PC-9 (cell line): ENCODE measurements around the gene ATL2. TPM values are rescaled to one million over a fixed set of nuclear protein-coding genes. Genes with fewer than 3 reads are reported as not detected.
A peak's percentile ranks its signal among the peaks of the same experiment; 100 is the strongest.

Experiments used
- BruUV-seq: library from RNA; stranded (reverse); fragments of 400-500 nt; replicated peaks from 2 replicates; lab custom pipeline; 2021; lab: Mats Ljungman, UMichigan
- CTCF ChIA-PET: fragments of 300-600 bp; sonication (Branson Sonifier 250); formaldehyde crosslinking; loops from one replicate; lab custom pipeline; 2022; ENCODE audit warnings: antibody characterized with exemption; lab: Charles Lee
- POLR2A ChIA-PET: fragments of 300-600 bp; sonication (Branson Sonifier 250); formaldehyde crosslinking; loops from one replicate; lab custom pipeline; 2022; ENCODE audit warnings: antibody characterized with exemption; ENCODE audit not compliant: unreplicated experiment; lab: Charles Lee
- DNase-seq, 2 experiments: peaks; one replicate each; pipeline versions ENCODE4 v3.0.0 to v3.0.0-alpha.2; 2015 to 2022; ENCODE audit warnings: mixed read lengths in 1 of 2
- H2AFZ ChIP-seq: fragments of 200-600 bp; sonication (generic); 2 replicates; pipeline ENCODE4 v1.8.1; 2017; ENCODE audit warnings: antibody characterized with exemption
- H3F3A ChIP-seq: fragments of 200-600 bp; sonication (generic); 2 replicates; pipeline ENCODE4 v1.8.1; 2017; ENCODE audit warnings: antibody characterized with exemption, mild to moderate bottlenecking, low read depth; ENCODE audit not compliant: insufficient read depth
- H3K27ac ChIP-seq: fragments of 200-600 bp; sonication (generic); 2 replicates; pipeline ENCODE4 v1.6.1; 2016; ENCODE audit warnings: mixed run types
- H3K27me3 ChIP-seq: fragments of 200-600 bp; sonication (generic); 2 replicates; pipeline ENCODE4 v1.6.1; 2016; ENCODE audit warnings: low read depth, mixed run types; ENCODE audit not compliant: insufficient read depth
- H3K36me3 ChIP-seq: fragments of 200-600 bp; sonication (generic); 2 replicates; pipeline ENCODE4 v1.6.1; 2016; ENCODE audit warnings: low read depth, mixed run types
- H3K4me1 ChIP-seq: fragments of 200-600 bp; sonication (generic); replicated peaks from 2 replicates; pipeline ENCODE4 v1.6.1; 2016; ENCODE audit warnings: mixed run types; ENCODE audit not compliant: insufficient read depth
- H3K4me2 ChIP-seq: fragments of 200-600 bp; sonication (generic); 2 replicates; pipeline ENCODE4 v1.6.1; 2017; ENCODE audit warnings: mixed run types
- H3K4me3 ChIP-seq: fragments of 200-600 bp; sonication (generic); 2 replicates; pipeline ENCODE4 v1.6.1; 2016; ENCODE audit warnings: mixed run types
- H3K79me2 ChIP-seq: fragments of 200-600 bp; sonication (generic); 2 replicates; pipeline ENCODE4 v1.6.1; 2017; ENCODE audit warnings: low read depth, mixed run types
- H3K9me2 ChIP-seq: fragments of 200-600 bp; sonication (generic); 2 replicates; pipeline ENCODE4 v1.8.1; 2017; ENCODE audit warnings: mild to moderate bottlenecking; ENCODE audit not compliant: insufficient read depth
- H3K9me3 ChIP-seq: fragments of 200-600 bp; sonication (generic); 2 replicates; pipeline ENCODE4 v1.8.1; 2016; ENCODE audit warnings: low read depth; ENCODE audit not compliant: insufficient read depth
- H4K20me1 ChIP-seq: fragments of 200-600 bp; sonication (generic); 2 replicates; pipeline ENCODE4 v1.8.1; 2017; ENCODE audit not compliant: insufficient read depth
- CTCF ChIP-seq: fragments of 200-600 bp; sonication (generic); conservative IDR thresholded peaks from 2 replicates; pipeline ENCODE4 v1.6.1; 2017; ENCODE audit warnings: mixed run types, antibody characterized with exemption, mild to moderate bottlenecking, moderate library complexity
- EZH2 ChIP-seq: fragments of 200-600 bp; sonication (generic); IDR thresholded peaks from 2 replicates; pipeline ENCODE4 v1.8.0; 2017; ENCODE audit warnings: antibody characterized with exemption, low read depth
- intact Hi-C: fragments of 100-400 bp; cut with micrococcal nuclease; formaldehyde crosslinking; loops from one replicate; pipeline ENCODE4 v1.10.0; 2022; ENCODE audit not compliant: unreplicated experiment
- total RNA-seq: library from RNA; stranded (reverse); gene quantifications from 2 replicates; pipeline ENCODE4 v1.2.3, GENCODE V29; 2021

ATL2 gene
- total RNA-seq, 1 experiment from 2014 or later = 66.4 TPM

GRCh38 chr2:38409156-38410102 is 32.4 kb upstream of the ATL2 start:
- peak; percentile 44 to 82 for DNase-seq
- no TSS peak for BruUV-seq
- intact Hi-C loops = loop anchor here (5.0 kb wide), 1 partner anchor 33 kb away; no protein-coding TSS in a partner anchor
- Histone ChIP-seq H3K4me2 (no peak overlapping the region), H3K27me3 (no peaks in the 10 kb centered on the region), H4K20me1 (no peaks in the 10 kb centered on the region), H3K4me1 (0 out of 2 replicates have a peak, but pooled peaks cover 10% of the 10 kb centered on the region), H3K79me2 (no peaks in the 10 kb centered on the region), H2AFZ (no peak overlapping the region), H3K4me3 (no peak overlapping the region), H3K36me3 (no peaks in the 10 kb centered on the region), H3K9me3 (peaks cover 21% of the 10 kb centered on the region; the same call in 1 of the 2 replicates), H3K27ac (no peak overlapping the region), H3K9me2 (no peaks in the 10 kb centered on the region), H3F3A (peaks cover 27% of the 10 kb centered on the region; the same call in 1 of the 2 replicates)
- ChIA-PET CTCF (no interaction called here), POLR2A (no interaction called here)
- TF ChIP-seq CTCF = no peak

GRCh38 chr2:38407111-38407682 is 30.1 kb upstream of the ATL2 start:
- CTCF ChIA-PET = no interaction called here
- no peak overlapping the region for H3K4me2 ChIP-seq
- H3K4me1 ChIP-seq = 0 out of 2 replicates have a peak, but pooled peaks cover 10% of the 10 kb centered on the region
- no peaks in the 10 kb centered on the region for H3K36me3 ChIP-seq
- no peaks in the 10 kb centered on the region for H3K9me2 ChIP-seq
- intact Hi-C loops = loop anchor here (5.0 kb wide), 1 partner anchor 35 kb away; no protein-coding TSS in a partner anchor
- no peak overlapping the region for H3K4me3 ChIP-seq
- DNase-seq = no peak
- no peak overlapping the region for H2AFZ ChIP-seq
- no TSS peak for BruUV-seq
- H3K9me3 ChIP-seq = peaks cover 10% of the 10 kb centered on the region; the same call in 1 of the 2 replicates
- TF ChIP-seq CTCF (no peak), EZH2 (no peak)
- H3K27me3 ChIP-seq = no peaks in the 10 kb centered on the region
- peaks cover 23% of the 10 kb centered on the region; the same call in 1 of the 2 replicates for H3F3A ChIP-seq
- POLR2A ChIA-PET = interaction anchor here (0.6 kb wide), 1 partner anchor 1027 kb away, joined by 3 read pairs; no protein-coding TSS in a partner anchor
- no peaks in the 10 kb centered on the region for H4K20me1 ChIP-seq
- H3K79me2 ChIP-seq = no peaks in the 10 kb centered on the region
- no peak overlapping the region for H3K27ac ChIP-seq

- BruUV-seq = no TSS peak
- no peak overlapping the region for H3K4me3 ChIP-seq
- no peaks in the 10 kb centered on the region for H3K27me3 ChIP-seq
- H3K9me3 ChIP-seq = peaks cover 8% of the 10 kb centered on the region; the same call in 1 of the 2 replicates
- TF ChIP-seq CTCF (no peak), EZH2 (no peak)
- no peaks in the 10 kb centered on the region for H3K9me2 ChIP-seq
- H3F3A ChIP-seq = peaks cover 24% of the 10 kb centered on the region; the same call in 1 of the 2 replicates
- POLR2A ChIA-PET = interaction anchor here (0.6 kb wide), 1 partner anchor 1027 kb away, joined by 3 read pairs; no protein-coding TSS in a partner anchor
- intact Hi-C loops = loop anchor here (5.0 kb wide), 1 partner anchor 36 kb away; no protein-coding TSS in a partner anchor
- H3K4me2 ChIP-seq = no peak overlapping the region
- CTCF ChIA-PET = interaction anchor here (0.6 kb wide), 1 partner anchor 130 kb away, joined by 7 read pairs; no protein-coding TSS in a partner anchor
- H3K79me2 ChIP-seq = no peaks in the 10 kb centered on the region
- H4K20me1 ChIP-seq = no peaks in the 10 kb centered on the region
- no peak for DNase-seq
- no peaks in the 10 kb centered on the region for H3K36me3 ChIP-seq
- 0 out of 2 replicates have a peak, but pooled peaks cover 10% of the 10 kb centered on the region for H3K4me1 ChIP-seq
- no peak overlapping the region for H3K27ac ChIP-seq
- no peak overlapping the region for H2AFZ ChIP-seq
Measured at GRCh38 chr2:38406597-38407110, 29.6 kb upstream of the ATL2 start.
